Measurements from ENCODE around the gene CORT.

DNA sequence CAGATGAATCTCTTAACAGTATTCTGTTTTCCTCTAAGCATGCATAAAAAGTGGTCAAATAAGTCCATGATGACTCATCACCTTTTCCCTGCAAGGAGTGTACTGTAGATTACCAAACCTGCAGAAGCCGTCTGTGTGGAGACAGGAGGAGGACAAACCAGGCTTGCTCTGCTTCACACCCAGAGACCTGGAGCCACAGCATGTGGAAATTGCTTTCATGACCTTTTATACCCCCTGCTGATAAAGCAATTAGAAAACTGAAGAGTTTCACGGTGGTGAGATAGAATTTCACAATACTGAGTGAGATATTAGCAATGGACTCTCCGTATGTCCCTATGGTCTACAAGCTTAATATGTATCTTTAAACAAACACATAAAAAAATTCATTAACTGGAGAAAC lies 9.4 kb downstream of the CORT start:
- no peak for TF ChIP-seq KDM1A (IDR thresholded peaks at IDR 0.05; ENCODE audit: low read depth)
- no peak for TF ChIP-seq CTCF (IDR thresholded peaks at IDR 0.05)
- no peak for TF ChIP-seq POLR2A (IDR thresholded peaks at IDR 0.05; ENCODE audit: low read length)
- no peak for TF ChIP-seq RAD21 (conservative IDR thresholded peaks at IDR 0.05 in 1 of 2, IDR thresholded peaks at IDR 0.05 in 1 of 2)
- no peak for TF ChIP-seq NR3C1 (IDR thresholded peaks at IDR 0.05)
- no peak for TF ChIP-seq EP300 (IDR thresholded peaks at IDR 0.05)
- TF ChIP-seq MYC (IDR thresholded peaks at IDR 0.05; ENCODE audit: borderline replicate concordance, low read length), result no peak
- TF ChIP-seq CHD4 (IDR thresholded peaks at IDR 0.05; ENCODE audit: borderline replicate concordance), result no peak
- TF ChIP-seq, protein P1, sequence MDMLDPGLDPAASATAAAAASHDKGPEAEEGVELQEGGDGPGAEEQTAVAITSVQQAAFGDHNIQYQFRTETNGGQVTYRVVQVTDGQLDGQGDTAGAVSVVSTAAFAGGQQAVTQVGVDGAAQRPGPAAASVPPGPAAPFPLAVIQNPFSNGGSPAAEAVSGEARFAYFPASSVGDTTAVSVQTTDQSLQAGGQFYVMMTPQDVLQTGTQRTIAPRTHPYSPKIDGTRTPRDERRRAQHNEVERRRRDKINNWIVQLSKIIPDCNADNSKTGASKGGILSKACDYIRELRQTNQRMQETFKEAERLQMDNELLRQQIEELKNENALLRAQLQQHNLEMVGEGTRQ (IDR thresholded peaks at IDR 0.05), result no peak

All from A549 (cell line).